Dedifferentiated amniotic fluid mesenchymal stem cell (primary cell): ENCODE results near the gene OSBPL1A.

Experiments
- DNase-seq: peaks from one replicate; pipeline ENCODE4 v3.0.0-alpha.2; 2016; ENCODE audit errors: extremely low spot score

The OSBPL1A gene

DNA sequence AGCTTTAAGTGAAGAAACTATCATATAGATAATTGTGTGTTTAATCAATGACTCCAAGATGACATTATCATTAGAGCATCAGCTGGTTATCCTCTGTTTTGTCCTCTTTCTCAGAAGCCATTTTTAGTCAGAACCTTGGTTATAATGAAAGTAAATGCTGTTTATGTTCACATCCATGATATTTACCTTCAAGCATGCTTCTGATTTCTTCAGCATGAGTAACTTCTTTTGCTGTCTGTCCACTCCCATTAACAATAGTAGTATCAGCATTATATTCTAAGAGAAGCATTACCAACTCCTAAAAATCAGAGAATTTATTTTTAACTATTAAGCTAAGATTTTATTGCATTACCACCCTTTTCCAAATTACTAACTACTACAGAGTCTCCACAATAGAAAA lies 56.3 kb downstream of the OSBPL1A start:
- DNase-seq = no peak

DNA sequence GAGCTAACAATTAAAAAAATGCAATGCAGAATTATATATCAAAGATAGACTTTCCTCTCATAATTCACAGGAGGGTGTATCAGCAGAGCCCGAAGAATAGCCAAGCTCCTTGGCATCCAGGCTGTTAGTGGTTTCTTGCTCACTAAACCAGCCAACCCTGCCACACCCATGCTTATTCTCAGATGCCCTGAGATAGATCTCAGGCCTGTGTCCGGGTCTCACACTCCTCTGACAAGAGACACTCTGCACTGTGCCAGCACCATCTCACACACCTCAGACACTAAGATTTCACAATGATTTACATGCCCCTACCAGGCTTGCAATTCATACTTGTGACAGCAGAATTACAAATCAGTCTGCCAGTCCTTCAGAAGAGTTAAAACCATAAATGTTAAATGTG lies 64.5 kb downstream of the OSBPL1A start:
- no peak for DNase-seq

DNA sequence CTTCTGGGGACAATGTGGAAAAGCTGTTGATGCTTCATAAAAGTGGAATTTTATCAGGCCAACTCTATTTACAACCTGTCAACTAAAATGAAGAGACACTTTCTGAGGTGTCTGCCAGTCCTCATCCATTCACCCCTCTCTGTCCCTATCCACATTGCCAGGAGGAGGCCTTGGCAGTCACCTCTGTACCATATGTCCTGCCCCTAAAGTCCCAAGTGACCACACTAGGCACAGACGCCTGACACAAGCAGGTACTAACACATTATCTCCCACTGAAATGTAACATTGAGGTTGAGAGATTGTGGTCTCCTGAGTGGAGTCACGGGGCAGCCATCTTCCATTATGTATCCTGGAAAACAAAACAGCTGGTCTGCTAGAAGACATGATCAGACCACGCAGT lies 71.4 kb downstream of the OSBPL1A start:
- DNase-seq = no peak

DNA sequence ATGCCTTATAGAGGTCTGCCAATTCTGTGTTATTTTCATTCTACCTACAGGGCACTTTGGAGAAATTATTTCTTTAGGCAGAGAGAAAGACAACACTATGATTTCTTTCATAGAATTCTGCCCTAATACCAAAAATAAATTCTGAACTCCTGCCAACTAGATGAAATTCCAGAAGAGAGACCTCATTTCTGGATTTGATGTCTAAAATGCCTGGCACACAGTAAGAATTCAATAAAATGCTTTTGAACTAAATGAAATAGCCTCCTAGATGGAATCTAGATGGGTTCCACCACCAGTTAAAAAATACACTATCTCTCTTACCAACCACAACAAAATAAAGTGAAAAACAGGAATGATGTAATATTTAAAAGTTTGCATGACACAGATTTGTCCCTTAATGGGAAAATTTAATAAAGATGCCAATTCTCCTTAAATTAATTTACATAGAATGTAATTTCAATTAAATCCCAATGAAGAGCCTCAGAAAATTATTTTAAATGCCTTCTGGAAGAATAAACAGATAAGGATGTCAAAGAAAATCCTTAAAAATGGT lies 75.0 kb downstream of the OSBPL1A start:
- peak; percentile 65 for DNase-seq

DNA sequence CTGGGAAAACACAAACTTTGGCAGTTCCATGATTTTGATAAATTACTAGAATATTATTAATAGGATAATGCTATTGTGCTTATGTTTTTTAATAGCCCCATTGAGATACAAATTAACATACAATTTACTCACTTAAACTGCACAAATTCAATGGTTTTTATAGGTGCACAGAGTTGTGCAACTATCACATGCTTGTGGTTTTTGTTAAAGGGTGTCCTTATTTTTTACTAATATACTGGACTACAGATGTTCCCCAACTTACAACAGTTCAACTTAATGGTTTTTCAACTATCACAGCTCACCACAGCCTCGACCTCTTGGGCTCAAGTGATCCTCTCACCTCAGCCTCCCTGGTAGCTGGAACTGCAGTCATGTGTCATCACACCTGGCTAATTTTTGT lies 76.6 kb downstream of the OSBPL1A start:
- DNase-seq = no peak

DNA sequence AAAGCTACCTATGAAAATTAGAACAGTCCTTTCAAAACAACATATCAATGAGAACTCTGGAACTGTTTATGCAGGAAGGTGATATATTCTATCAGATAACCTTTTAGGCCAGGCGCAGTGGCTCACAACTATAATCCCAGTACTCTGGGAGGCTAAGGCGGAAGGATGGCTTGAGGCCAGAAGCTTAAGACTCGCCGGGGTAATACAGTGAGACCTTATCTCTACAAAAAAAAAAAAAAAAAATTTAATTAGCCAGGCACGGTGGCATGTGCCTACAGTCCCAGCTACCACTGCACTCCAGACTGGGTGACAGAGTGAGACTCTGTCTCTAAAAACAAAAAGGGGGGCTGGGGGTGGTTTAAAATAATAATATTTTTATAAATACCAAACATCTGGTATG lies 77.9 kb downstream of the OSBPL1A start:
- no peak for DNase-seq

DNA sequence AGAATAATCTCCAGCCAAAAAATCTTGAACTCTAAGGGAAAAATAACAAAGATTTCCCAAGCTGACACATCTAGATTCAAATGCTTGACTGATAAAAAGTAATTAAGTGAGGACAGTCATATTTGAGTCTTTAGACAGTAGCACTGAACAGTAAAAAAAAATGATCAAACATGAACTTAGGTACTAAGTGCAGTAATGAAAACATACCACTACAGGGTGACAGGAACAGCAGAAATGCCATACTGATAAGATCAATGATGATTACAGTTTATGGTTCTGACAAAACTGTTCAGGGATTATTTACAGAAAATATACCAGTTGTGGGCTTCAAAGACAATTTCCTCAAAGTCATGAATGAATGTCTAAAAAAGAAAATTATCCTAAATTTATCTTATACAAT lies 80.3 kb downstream of the OSBPL1A start:
- no peak for DNase-seq

DNA sequence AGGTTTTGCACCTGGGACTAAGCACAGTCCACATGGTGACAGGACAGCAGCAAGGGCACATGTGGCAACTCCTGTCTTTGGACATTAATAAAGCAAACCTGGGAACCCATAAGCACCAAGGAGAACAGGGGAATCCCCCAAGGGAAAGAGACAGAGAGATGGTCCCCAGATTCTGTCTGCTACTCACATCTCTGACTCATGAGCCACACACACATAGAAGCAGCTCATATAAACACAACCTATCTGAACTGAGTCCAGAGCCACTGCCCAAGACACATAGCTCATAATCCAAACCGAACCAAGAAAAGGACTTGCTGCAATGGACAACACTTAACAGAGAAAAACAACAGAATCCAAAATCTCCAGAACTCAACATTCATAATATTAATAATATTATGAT lies 82.5 kb downstream of the OSBPL1A start:
- no peak for DNase-seq

DNA sequence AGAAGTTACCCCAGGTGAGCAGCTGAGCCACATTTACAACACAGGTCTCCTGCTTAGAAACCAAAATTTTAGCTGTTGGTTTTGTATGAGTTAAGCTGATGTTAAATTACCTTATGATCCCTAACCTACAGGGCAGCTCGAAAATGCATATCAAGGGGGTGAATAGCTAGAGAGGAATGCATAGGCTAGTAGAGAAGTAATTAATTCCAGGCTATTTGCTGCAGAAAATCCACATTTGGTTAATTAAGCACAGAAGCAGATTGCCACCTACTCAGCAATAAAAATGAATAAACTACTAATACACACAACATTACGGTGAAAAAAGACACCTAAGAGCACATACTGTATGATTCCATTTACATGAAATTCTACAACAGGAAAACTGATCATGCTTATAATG lies 91.4 kb downstream of the OSBPL1A start:
- no peak for DNase-seq

DNA sequence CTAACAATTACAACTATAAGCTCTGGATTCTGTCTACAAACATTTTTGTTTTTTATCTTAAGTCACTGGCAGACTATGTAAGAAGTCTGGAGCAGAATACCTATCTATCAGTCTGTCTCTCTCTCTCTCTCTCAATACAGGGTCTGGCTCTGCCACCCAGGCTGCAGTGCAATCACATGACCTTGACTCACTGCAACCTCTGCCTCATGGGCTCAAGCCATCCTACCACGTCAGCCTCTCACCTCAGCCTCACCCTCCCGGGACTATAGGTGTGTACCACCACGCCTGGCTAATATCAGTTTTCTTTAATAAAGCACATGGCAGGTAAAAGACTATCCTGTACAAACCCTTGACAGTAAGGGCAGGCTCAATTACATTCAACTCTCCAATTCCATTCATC lies 96.9 kb downstream of the OSBPL1A start:
- no peak for DNase-seq

DNA sequence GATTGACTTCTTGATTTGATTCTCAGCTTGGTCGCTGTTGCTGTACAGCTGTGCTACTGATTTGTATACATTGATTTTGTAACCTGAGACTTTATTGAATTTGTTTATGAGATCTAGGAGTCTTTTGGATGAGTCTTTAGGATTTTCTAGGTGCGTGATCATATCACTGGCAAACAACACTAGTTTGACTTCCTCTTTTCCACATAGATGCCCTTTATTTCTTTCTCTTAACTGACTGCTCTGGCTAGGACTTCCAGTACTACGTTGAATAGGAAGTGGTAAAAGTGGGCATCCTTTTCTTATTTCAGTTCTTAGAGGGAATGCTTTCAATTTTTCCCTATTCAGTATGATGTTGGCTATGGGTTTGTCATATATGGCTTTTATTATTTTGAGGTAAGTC lies 101.3 kb downstream of the OSBPL1A start:
- DNase-seq = no peak

DNA sequence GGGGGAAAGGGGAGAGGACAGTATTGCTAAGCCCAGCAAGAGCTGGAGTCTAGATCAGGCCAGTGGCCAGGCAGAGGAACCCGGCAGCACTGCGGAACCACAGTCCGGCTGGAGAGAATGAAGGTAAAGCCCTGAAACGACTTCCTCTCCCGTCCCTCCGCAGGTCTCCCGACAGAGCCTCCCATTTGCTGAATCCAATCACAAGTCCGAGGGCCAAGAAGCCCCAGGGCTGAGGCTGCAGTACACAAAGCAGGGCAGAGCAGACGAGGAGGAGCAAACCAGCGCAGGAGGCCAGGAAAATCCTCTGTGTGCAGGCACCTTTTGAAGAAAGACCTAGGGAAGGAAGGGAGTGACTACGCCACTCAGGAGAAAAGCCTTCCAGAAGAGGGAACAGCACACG lies 104.4 kb downstream of the OSBPL1A start:
- DNase-seq = no peak

DNA sequence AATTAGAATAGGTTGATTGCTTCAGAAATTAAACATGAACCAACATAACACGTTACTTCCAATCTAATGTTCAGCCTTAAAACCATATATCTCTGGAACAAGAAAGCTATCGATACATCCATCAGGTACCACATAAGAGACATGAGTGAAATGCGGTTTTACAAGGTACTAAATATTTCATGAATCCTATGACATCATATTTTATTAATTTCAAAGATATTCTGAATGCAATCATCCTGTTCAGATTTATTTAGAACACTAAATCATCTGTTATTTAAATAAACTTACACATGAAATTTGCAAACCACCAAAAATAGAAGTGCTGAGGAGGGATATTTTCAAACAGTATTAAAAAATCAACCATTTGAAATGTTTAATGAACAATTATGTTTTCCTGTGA lies 119.0 kb downstream of the OSBPL1A start:
- no peak for DNase-seq

DNA sequence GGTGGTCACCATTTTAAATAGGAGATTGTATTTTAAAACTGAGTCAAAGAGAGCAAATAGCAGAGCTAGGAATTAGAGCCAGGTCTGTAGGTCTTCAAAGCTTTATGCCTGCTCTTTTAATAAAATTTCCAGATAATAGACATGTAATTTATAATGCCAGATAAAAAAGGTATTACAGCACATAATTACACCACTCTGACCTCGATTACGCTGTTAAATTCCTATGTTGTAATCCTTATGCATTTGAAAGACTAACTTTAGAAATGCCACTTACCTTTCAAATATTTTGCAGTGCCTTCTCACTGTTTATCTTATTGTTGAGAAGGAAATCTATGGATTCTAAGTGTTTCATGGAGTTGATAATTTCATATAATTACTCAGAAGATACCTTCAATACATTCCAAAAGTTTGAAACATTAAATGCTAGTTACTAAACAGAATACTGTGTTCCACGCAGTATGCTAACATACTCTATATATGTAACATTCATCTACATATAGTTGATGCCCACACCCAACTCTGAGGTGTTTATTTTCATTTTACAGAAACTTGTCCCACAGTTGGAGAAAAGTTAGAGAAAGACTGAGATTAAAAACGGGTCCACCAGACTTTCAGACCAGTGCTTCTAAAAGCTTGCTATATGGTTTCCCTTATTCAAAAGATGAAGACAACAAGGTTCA lies 120.0 kb downstream of the OSBPL1A start:
- no peak for DNase-seq

DNA sequence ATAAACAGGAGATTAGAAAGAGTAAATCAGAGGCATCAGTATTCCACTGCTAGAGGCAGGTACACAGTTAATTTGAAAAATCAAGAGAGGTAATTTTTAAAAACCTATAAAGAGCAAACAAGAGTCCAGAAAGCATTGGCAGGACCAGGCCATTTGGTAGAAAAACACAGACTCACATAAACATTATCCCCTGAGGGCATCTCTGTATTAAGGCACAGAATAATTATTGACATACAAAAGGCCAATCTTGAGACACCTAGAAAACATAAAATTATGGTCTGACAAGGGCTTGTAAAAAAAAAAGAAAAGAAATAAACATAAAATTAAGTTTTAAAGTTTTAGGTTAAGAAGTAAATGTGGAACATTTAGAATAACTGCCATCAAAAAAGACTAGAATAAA lies 120.6 kb downstream of the OSBPL1A start:
- no peak for DNase-seq

DNA sequence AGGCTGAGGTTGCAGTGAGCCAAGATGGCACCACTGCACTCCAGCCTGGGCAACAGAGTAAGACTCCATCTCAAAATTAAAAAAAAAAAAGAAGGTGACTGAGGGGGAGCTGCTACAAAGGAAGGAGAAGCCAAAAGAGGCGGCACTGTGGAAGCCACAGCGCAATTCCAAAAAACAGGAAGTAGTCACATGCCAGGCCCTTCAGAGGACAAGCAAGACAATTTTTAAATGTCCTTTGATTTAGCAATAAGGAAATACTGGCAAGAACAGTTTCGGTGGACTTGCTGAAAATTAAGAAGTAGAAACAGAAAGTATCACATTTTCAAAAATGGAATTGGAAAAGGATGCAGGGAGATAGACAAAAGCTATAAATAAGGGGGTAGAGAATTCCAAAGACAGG lies 122.8 kb downstream of the OSBPL1A start:
- DNase-seq = no peak

DNA sequence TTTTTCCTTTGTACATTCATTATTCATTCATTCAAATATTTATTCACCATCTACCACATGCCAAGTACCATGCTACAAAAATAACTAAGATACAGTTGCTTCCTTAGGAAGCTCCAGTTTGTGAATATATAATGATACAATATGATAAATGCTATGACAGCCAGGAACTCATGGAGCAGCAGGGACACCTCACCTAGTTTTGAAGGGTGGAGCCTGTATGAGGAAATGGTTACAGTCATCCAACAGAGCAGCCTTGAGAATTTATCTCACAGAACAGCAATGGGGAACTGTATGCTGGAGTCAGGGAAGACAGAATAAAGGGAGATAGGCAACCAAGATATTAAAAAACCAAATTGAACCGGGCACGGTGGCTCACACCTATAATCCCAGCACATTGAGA lies 124.0 kb downstream of the OSBPL1A start:
- DNase-seq = no peak

DNA sequence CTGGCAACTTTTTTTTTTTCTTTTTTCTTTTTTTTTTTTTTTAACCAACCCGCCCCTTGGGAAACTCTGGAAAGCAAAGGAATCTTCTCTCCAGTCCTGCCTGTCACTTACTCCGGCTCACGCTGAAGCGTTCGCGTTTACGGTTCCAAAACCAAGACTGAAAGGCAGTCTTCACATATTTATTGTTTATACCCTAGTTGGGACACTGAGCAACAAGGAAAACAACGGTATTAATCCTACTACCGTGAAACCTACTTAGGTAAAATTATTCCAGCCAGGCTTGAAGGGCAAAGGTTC lies 125.4 kb downstream of the OSBPL1A start:
- peak; percentile 61 for DNase-seq

DNA sequence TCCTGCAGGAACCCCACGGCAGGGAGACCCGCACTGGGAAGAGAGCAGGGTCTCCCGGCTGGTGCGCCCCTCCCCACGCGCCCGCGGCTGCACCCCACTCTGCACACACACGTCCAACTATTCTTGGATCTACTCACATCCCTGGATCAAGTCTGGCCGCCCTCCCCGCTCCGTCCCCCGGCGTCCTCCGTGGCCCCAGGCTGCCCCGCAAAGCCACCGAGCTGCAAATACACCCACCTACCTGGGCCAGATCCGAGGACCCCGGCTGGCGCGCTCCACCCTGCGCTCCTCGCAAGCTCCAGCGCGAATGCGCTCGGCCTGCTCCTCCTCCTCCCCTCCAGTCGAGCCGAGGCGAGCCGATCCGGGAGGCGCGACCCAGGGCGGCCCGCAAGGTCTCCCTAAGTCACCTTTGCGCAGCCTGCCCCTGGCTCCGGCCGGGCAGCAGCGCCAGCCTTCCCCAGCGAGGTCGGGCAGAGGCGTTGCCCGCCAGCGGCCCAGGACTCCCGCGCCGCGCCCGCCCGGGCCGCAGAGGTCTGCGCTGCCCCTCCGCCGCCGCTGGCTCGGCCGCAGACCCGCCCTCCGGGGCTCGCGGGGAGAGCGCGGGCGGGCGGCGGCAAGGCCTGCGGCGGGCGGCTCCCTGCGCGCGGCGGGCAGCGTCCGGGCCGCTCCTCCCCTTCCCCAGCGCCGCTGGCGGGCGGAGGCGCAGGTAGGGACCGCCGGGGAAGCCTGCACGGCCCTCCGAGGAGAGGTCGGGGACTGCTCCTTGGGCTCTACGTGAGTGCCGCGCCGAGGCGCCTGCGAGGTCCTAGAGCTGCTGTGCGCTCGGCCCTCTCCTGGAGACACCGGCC lies 126.0 kb downstream of the OSBPL1A start:
- DNase-seq = peak; percentile 45

DNA sequence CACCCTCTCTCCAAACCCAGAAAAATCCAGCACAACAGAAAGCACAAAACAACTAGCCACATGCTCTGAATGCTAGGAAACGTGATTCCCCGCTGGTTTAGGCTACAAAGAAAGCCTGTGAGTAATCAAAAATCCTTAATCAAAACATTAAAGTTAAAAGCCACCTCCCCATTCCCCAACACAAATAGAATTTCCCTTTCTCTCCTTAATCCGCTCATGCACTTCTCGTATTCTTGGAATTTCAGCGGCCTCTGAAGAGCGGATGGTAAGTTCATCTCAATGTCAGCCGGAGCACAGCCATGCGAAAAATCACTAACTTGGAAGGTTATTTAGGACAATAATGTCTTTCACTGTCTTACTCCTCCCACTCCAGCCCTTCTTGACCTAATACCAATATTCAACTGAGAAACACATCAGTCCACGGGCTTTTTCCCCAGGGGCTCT lies 126.7 kb downstream of the OSBPL1A start:
- peak; percentile 55 for DNase-seq

DNA sequence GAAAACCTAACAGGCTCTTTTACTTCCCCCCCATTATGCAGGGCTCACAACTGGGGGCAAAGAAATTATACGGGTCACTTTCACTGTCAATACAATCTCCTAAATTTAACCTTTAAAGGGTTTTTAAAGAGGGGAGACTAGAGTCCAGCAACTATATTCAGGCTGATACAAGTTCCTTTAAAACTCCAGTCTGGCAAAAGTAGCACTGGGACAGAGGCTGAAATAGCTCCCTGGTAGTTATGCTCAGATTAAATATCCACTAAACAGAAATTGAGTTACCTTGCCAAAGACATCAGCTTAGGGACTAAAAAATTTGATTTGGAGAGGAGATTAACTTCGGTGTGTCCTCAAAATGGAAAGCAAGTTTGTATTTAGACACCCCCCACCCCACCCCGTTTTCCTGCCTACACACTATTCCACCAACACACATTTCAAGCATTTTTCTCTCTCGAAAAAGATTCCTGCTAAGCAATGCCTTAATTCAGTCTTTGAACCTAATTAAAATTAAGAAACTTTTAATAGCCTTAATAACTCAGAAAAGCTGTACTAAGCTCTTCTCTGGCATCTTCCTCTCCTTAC lies 127.2 kb downstream of the OSBPL1A start:
- DNase-seq = no peak

DNA sequence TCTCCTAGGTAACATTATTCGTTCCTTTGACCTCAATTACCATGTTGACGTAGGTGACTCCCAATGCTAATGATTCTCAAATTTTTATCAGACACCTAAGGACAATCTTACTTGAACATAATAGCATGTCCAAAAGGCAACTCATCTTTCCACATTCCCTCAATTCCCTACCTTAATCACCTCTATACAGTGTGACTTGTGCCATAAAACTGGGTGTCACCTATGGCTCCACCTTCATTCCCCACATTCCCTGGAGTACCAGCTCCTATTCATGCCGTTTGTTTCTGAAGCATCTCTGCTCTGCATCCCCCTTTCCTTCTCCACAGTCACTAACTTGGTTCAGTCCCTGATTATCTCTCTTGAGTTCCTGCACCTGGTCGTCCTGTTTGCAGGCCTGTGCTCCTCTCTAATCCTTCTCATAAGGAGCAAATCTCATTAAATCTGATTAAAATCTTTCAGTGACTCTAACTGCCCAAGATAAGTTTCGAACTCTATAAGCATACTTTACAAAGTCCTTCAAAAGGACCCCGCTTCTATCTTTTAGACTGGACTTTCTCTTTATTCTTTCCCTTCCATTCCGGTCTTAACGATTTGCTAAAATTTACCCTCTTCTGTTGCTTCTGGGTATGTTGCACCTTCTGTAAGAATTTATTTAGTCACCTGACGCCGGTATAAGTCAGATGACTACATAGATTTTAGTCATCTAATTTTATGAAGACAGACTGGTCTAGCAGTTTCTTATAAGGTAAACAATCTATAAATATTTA lies 128.7 kb downstream of the OSBPL1A start:
- no peak for DNase-seq
